CD14-positive monocyte (primary cell): Measurements from ENCODE around the gene PTPN7. TPM values are rescaled to one million over a fixed set of nuclear protein-coding genes. Genes with fewer than 3 reads are reported as not detected.

Experiments
- DNase-seq, 3 donors: peaks; one replicate each; pipeline ENCODE4 v3.0.0-alpha.2; 2011 to 2022
- H2AFZ ChIP-seq: 2 replicates; pipeline ENCODE4 v1.6.0; 2012; ENCODE audit warnings: mild to moderate bottlenecking, low read depth, low read length, inconsistent platforms; ENCODE audit not compliant: insufficient read depth, poor library complexity, severe bottlenecking
- H3K27ac ChIP-seq, 2 donors: 1 replicate in 1 of 2; 2 replicates in 1 of 2; pipeline ENCODE4 v1.5.1; 2012 to 2013; ENCODE audit warnings: low read length in 2 of 2, control low read depth in 1 of 2, inconsistent platforms in 1 of 2, low read depth in 1 of 2, mild to moderate bottlenecking in 1 of 2
- H3K27me3 ChIP-seq, 2 donors: one replicate each; pipeline versions ENCODE4 v1.6.0 to v1.6.1; 2011 to 2013; ENCODE audit warnings: low read length in 2 of 2; ENCODE audit not compliant: control insufficient read depth in 2 of 2, insufficient read depth in 2 of 2
- H3K36me3 ChIP-seq, 2 donors: replicated peaks in 1 of 2; 1 replicate in 1 of 2; 2 replicates in 1 of 2; pipeline versions ENCODE4 v1.5.1 to v1.6.1; 2012 to 2013; ENCODE audit warnings: low read length in 2 of 2, control low read depth in 1 of 2, inconsistent platforms in 1 of 2, mild to moderate bottlenecking in 1 of 2; ENCODE audit not compliant: insufficient read depth in 2 of 2, control insufficient read depth in 1 of 2
- H3K4me1 ChIP-seq, 2 donors: 1 replicate in 1 of 2; 2 replicates in 1 of 2; pipeline versions ENCODE4 v1.5.1 to v1.6.1; 2012 to 2013; ENCODE audit warnings: low read length in 2 of 2, control low read depth in 1 of 2, inconsistent platforms in 1 of 2, mild to moderate bottlenecking in 1 of 2, moderate library complexity in 1 of 2; ENCODE audit not compliant: insufficient read depth in 2 of 2, control insufficient read depth in 1 of 2
- H3K4me2 ChIP-seq: replicated peaks from 2 replicates; pipeline ENCODE3; 2012; ENCODE audit warnings: low read length, moderate library complexity, mild to moderate bottlenecking; ENCODE audit not compliant: poor library complexity, severe bottlenecking; ENCODE audit errors: extremely low read depth
- H3K4me3 ChIP-seq, 3 experiments: fragments of 200-600 bp in 1 of 3; sonication (generic) in 1 of 3; replicated peaks in 1 of 3; 1 replicate in 2 of 3; 2 replicates in 1 of 3; pipeline ENCODE4 v1.5.1; 2011 to 2013; ENCODE audit warnings: low read length in 3 of 3, mild to moderate bottlenecking in 3 of 3, control low read depth in 2 of 3, low read depth in 2 of 3, inconsistent platforms in 1 of 3, moderate library complexity in 1 of 3
- H3K79me2 ChIP-seq: 2 replicates; pipeline ENCODE4 v1.6.0; 2012; ENCODE audit warnings: mild to moderate bottlenecking, control low read depth, inconsistent platforms, low read length, moderate library complexity; ENCODE audit not compliant: insufficient read depth
- H3K9ac ChIP-seq: 2 replicates; pipeline ENCODE4 v1.6.0; 2017; ENCODE audit warnings: low read length, mild to moderate bottlenecking; ENCODE audit not compliant: insufficient read depth, poor library complexity, severe bottlenecking
- H3K9me3 ChIP-seq, 2 donors: replicated peaks in 1 of 2; 1 replicate in 1 of 2; 2 replicates in 1 of 2; pipeline versions ENCODE4 v1.5.1 to v1.6.1; 2012 to 2013; ENCODE audit warnings: low read length in 2 of 2, control low read depth in 1 of 2; ENCODE audit not compliant: control insufficient read depth in 1 of 2, insufficient read depth in 1 of 2
- H4K20me1 ChIP-seq: 2 replicates; pipeline ENCODE4 v1.6.0; 2012; ENCODE audit warnings: mild to moderate bottlenecking, low read length, control low read depth, moderate library complexity; ENCODE audit not compliant: insufficient read depth
- H3K27ac Mint-ChIP-seq, 7 donors: one replicate each; pipeline ENCODE4 v1.8.0; 2020; ENCODE audit warnings: mild to moderate bottlenecking in 7 of 7, mixed read lengths in 7 of 7, moderate library complexity in 6 of 7, inconsistent platforms in 2 of 7
- H3K27me3 Mint-ChIP-seq, 3 donors: one replicate each; pipeline ENCODE4 v1.8.0; 2021 to 2022; ENCODE audit warnings: low read depth in 3 of 3, mild to moderate bottlenecking in 3 of 3, mixed read lengths in 3 of 3, moderate library complexity in 3 of 3, inconsistent platforms in 1 of 3
- H3K36me3 Mint-ChIP-seq, 2 donors: one replicate each; pipeline ENCODE4 v1.8.0; 2020; ENCODE audit warnings: mixed read lengths in 2 of 2, inconsistent platforms in 1 of 2, mild to moderate bottlenecking in 1 of 2
- H3K4me1 Mint-ChIP-seq: one replicate; pipeline ENCODE4 v1.8.0; 2020; ENCODE audit warnings: mild to moderate bottlenecking, mixed read lengths
- H3K4me3 Mint-ChIP-seq, 2 donors: one replicate each; pipeline ENCODE4 v1.8.0; 2020; ENCODE audit warnings: mild to moderate bottlenecking in 2 of 2, mixed read lengths in 2 of 2, moderate library complexity in 1 of 2
- H3K9me3 Mint-ChIP-seq, 7 donors: one replicate each; pipeline ENCODE4 v1.8.0; 2020 to 2022; ENCODE audit warnings: mixed read lengths in 7 of 7, mild to moderate bottlenecking in 6 of 7, moderate library complexity in 6 of 7, inconsistent platforms in 2 of 7
- CTCF ChIP-seq: fragments of 200-600 bp; IDR thresholded peaks from one replicate; pipeline ENCODE4 v1.8.0; 2022; ENCODE audit warnings: antibody characterized with exemption, mild to moderate bottlenecking
- WGBS: methylation state at CpG from one replicate; pipeline ENCODE4 v1.1.5; 2013; ENCODE audit warnings: missing lambda C conversion rate; ENCODE audit not compliant: insufficient coverage; 5-methylcytosine and 5-hydroxymethylcytosine counted together
- intact Hi-C, 2 donors: fragments of 100-400 bp; cut with micrococcal nuclease; formaldehyde crosslinking; loops; one replicate each; pipeline versions ENCODE4 v1.15.0 to v1.15.1; 2023
- polyA plus RNA-seq, 3 donors: library from polyadenylated mRNA; depleted of rRNA in 1 of 3; unstranded in 2 of 3; stranded (reverse) in 1 of 3; fragments of 300-500 nt in 2 of 3; fragments of >200 nt in 1 of 3; fragmentation: Illumina TruSeq in 2 of 3; gene quantifications; 1 replicate in 2 of 3; 2 replicates in 1 of 3; pipeline ENCODE4 v1.2.3, GENCODE V29; 2012 to 2021

Gene PTPN7
- polyA plus RNA-seq, 3 donors = 4.0 to 18.8 (median 8.3) TPM

- Histone ChIP-seq H3K79me2 (no peaks in the 10 kb centered on the region), H3K27me3 (peaks cover 7 to 25% of the 10 kb centered on the region in 2 donors), H2AFZ (no peak overlapping the region), H3K4me1 (no peaks in the 10 kb centered on the region), H3K36me3 (no peaks in the 10 kb centered on the region), H3K27ac (no peak overlapping the region), H3K4me2 (no peak overlapping the region), H3K4me3 (no peak overlapping the region), H3K9me3 (no peaks in the 10 kb centered on the region), H4K20me1 (no peaks in the 10 kb centered on the region), H3K9ac (no peak overlapping the region)
- no CpG with 5 or more reads among the region's 4 CpGs for WGBS
- H3K27ac Mint-ChIP-seq = no peak overlapping the region
- intact Hi-C loops = no loop called here
- H3K27me3 Mint-ChIP-seq = peaks cover 29 to 46% (median 41%) of the 10 kb centered on the region in 3 donors
- peaks cover 3% of the 10 kb centered on the region for H3K4me1 Mint-ChIP-seq
- no peaks in the 10 kb centered on the region for H3K36me3 Mint-ChIP-seq
- TF ChIP-seq CTCF = no peak
- DNase-seq = no peak
- no peak overlapping the region for H3K4me3 Mint-ChIP-seq
- H3K9me3 Mint-ChIP-seq = no peaks in the 10 kb centered on the region
Measured at GRCh38 chr1:202200112-202200548, 39.7 kb upstream of the PTPN7 start.

DNA sequence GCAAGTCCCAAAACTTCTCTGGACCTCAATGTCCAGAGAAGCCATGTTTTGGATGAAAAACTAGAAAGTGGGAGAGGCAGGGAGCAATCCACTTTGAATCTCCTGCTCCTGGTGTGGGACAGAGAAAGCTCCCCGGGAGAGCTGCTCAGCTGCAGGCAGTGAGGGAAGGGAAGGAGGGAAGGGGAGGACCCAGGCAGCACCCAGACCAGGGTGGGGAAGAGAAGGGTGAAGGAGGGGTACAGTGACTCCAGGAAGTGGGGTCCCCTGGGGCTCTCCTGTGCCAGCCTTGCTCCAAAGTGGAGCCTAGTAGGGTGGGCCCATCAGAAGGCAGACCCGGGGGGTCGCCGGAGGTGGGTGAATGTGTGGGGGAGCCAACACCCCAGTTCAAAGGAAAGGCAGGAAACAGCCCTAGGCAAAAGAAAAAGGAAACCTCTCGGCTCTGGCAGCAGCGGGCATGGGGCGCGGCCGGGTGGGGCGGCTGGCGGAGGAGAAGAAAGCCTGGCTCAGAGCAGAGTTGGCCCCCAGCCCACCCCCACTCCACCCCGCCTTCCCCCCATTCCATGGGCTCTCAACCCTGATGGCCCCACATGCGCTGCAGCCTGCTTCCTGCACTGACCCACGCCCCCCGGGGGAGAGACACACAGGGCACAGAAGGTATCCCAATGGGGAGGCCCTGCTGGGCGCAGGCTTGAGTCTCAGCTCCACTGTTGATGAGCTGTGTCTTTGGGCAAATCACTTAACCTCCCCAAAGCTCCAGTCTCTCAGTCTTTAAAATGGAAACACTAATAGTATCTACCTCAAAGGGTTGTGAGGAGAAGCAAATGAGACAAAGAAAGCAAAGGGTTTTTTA lies 38.9 kb upstream of the PTPN7 start:
- H3K27me3 Mint-ChIP-seq = peaks cover 38 to 55% (median 48%) of the 10 kb centered on the region in 3 donors
- TF ChIP-seq CTCF = no peak
- H3K4me1 ChIP-seq = no peaks in the 10 kb centered on the region
- DNase-seq = no peak
- H3K4me3 Mint-ChIP-seq = peak overlapping the region in 1 of 2 donors; percentile 61
- H3K9me3 Mint-ChIP-seq = peaks cover 0 to 2% (median 0%) of the 10 kb centered on the region in 7 donors
- H2AFZ ChIP-seq = no peak overlapping the region
- no peaks in the 10 kb centered on the region for H3K79me2 ChIP-seq
- no peaks in the 10 kb centered on the region for H4K20me1 ChIP-seq
- no peak overlapping the region for H3K27ac Mint-ChIP-seq
- no peaks in the 10 kb centered on the region for H3K9me3 ChIP-seq
- H3K4me3 ChIP-seq = no peak overlapping the region
- H3K36me3 Mint-ChIP-seq = no peaks in the 10 kb centered on the region
- intact Hi-C loops = no loop called here
- peaks cover 9 to 33% of the 10 kb centered on the region in 2 donors for H3K27me3 ChIP-seq
- 0% methylated on average over 1 of the region's 16 CpGs for WGBS
- H3K36me3 ChIP-seq = no peaks in the 10 kb centered on the region
- H3K27ac ChIP-seq = no peak overlapping the region
- H3K4me1 Mint-ChIP-seq = peaks cover 3% of the 10 kb centered on the region
- no peak overlapping the region for H3K4me2 ChIP-seq
- H3K9ac ChIP-seq = no peak overlapping the region
